Measurements from ENCODE around the gene RIN1.
"Not testable (repeated sequence)": the region's sequence is repeated elsewhere in the genome, so short reads cannot be mapped to it uniquely, and the experiment has no call there.

RIN1 gene

DNA sequence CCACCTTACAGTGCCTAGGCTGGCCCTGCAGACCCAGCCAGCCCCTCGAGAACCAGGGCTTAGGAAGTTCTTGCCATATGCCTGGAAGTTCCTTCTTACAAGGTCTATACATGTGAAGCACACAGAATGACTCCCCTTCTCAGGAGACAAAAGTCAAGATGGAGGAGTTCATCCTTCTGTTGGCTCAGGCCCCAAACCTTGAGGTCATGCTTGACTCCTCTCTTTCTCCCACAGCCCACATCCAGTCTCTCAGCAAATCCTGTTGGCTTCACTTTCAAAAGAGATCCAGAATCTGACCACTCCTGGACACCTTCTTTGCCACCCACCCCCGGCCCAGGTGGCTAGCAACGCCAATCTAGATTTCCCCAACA, 17.6 kb downstream of the RIN1 start:
- no peak for DNase-seq

DNA sequence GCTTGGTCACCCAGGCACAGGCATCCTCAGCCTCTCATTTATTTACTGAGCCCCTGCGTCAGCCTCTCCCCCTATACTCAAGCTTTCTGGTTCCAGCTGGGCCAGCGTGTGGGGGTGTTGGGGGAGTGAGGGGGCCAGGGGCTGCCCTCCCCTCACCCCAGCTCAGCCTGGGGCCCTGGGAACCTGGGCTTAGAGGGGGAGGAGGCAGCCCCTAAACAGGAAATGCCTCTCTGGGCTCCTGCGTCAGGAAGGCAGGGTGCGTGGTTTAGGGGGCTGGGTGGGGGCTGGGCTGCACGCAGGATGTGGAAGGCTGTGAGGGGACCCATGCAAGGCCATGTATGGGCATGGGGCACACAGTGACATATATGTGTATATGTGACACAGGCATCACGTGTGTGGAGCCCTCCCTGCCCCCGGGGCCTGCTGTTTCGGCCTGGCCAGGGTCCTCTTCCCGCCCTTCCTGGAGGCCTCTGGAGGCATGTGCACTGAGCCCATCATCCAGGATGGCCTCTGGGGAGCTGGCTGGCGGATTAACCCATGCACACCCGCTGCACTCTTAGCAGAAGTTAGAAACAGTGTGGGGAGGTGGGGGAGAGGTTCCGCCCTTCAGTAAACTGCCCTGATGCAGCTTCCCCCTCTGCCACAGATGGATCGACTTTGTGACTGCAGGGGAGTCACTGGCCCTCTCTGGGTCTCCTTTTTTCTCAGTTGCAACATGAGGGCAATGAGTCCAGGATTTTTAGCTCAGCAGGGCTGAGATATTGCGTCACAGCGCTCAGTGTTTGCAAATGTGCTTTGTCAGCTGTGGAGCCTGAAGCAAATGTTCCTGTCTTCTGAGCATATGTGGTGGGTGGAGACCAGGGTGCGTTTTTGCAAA, 18.3 kb downstream of the RIN1 start:
- peak; percentile 84 for DNase-seq

GRCh38 chr11:66317322-66317722, 18.9 kb downstream of the RIN1 start:
- DNase-seq, result peak; percentile 59

DNA sequence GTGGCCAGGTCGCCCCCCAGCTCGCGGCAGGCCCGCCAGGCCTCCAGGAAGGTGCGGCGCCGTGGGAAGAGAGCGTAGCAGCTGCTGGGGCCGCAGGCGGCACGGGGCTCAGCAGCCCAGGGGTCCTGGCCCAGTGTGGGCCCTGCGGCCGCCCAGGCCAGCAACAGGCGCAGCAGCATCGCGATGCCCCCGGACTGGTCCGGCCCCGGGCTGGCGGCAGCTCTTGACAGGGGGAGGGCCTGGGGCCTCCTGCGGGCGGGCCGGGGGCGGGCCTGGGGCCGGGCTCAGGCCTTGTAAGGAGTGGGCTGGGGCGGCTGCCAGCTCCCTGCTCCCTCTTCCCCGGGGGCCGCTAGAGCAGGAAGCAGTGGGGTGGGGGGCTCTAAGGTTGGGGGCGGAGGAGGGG, 19.4 kb downstream of the RIN1 start, which contains the start of gene CD248:
CD248 (minus strand) TSS at position 196 of the 403 bp plus-strand sequence; CDS start at position 179, 17 bp downstream.
- DNase-seq, result no peak

DNA sequence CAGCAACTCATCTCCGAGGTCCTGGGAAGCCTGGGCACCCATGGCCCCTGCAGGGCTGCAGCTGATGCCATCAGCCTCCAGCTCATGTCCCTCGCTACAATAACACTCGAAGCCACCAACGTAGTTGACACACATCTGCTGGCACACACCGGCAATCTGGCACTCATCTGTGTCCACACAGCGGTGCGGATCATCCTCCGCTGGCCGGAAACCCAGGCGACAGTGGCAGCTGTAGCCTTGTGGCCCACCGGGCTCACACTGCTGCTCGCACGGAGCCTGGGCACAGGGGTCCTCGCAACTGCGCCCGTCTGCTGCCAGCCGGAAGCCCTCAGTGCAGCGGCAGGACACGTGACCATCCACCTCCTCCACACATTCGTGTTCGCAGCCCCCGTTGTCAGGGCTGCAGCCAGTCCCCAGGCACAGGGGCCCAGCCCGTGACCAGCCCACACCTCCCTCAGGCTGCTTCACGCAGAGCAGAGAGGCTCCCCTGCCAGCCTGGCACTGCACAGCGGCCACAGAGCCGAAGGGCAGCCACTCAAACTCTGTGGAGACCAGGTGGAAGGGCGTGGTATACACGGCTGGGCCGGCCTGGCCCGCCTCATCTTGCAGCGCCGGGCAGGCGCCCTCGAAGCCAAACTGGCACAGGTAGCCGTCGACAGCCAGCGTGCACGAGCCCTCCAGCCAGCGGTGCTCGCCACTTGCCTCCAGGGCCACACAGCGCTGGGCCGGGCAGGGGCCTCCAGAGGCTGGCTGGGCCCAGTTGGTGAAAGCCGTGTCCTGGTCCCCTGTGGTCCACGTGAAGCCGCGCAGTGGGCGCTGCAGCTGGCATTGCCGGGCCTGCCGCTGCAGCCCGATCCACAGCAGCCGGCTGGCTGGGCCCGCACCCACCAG, 20.1 kb downstream of the RIN1 start:
- no peak for DNase-seq

DNA sequence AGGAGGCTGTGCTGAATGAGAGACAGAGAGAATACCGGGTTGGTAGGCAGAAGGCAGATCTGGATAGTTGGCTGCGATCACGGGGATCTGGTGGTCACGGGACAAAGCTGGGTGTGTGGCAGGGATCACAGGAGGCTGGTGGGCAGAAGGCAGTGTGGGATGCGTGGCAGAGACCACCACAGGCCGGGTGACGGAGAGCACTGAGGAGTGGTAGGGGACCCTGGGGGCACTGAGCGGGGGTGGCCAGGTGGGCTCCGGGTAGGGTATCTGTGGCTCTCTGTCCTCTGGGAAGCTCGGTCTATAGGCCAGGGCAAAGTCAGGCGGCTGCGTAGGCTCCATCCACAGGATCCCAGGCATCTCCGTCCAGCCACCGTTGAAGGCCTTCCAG, 20.7 kb downstream of the RIN1 start:
- no peak for DNase-seq

GRCh38 chr11:66314561-66315497, 21.4 kb downstream of the RIN1 start:
- DNase-seq, result no peak

- DNase-seq, result no peak
Measured at GRCh38 chr11:66314186-66314501, 22.1 kb downstream of the RIN1 start.

GRCh38 chr11:66313321-66314185, 22.7 kb downstream of the RIN1 start:
- no peak for DNase-seq

GRCh38 chr11:66312549-66313320, 23.5 kb downstream of the RIN1 start:
- peak; percentile 100 for DNase-seq

DNA sequence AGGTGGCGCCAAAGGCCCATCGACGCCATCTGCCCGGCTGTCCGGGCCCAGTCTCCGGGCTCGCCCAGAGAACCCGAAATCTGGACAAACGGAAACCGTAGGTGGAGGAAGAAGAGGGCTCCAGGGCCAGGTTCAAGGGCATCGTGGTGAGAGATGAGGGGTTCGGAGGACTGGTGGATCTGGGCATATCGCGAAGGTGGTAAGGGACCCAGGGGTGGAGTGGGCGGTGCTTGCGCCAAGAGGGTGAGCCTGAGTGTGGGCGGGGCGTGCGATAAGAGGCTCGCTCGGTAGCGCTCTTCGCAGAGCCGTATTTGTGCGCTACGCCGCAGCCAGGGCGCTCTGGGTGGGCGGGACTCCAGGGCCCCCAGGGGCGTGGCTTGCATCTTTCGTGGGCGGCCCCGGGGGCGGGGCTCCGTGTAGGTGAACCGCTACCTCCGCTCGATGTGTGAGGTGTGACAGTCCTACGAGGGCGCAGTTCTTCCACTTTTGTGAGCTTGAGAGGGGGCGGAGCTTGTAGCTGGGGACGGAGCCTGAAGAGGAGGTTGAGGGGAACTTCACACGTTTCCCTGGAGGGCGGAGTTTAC, 24.2 kb downstream of the RIN1 start:
- peak; percentile 99 for DNase-seq

GRCh38 chr11:66311470-66311964, 24.7 kb downstream of the RIN1 start:
- no peak for DNase-seq

DNA sequence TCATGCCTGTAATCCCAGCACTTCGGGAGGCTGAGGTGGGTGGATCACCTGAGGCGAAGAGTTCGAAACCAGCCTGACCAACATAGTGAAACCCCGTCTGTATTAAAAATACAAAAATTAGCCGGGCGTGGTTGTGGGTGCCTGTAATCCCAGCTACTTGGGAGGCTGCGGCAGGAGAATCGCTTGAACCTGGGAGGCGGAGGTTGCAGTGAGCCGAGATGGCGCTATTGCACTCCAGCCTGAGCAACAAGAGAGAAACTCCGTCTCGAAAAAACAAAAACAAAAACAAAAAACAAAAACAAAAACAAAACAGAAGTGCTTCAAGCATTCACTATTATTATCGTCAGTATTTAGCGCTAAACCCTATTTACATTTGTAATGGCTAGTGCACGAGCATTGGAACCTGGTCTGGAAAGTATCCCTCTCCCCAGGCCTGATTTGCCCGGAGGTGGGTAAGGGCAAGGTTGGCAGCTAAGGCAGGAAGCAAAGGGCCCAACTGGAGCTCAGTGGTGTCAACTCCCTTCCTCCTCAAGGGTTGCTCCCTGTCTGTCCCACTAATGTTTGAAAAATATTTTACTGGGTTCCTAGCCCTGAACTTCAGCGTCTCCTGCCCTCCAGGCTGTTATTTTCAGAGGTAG, 25.3 kb downstream of the RIN1 start:
- DNase-seq, result not testable (repeated sequence)

GRCh38 chr11:66310324-66310723, 25.9 kb downstream of the RIN1 start:
- no peak for DNase-seq

GRCh38 chr11:66309475-66309874, 26.8 kb downstream of the RIN1 start:
- no peak for DNase-seq

DNA sequence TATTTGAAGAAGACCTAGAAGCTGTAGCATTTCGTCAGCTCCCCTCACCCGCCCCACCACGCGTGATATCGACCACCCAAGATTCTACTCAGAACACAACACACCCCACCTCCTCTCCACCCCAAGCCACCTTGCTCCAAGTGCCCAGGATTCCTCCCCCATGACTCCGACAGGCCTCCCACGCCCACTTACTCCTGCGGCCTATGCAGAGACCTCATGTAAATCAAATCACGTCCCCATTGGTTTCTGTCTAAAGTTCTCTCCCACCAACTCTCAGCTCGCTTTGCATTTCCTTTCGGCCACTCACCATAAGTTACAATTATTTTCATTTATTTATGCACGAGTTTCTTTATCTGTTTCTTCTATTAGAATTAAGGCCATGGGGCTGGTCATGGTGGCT, 33.6 kb downstream of the RIN1 start:
- DNase-seq, result no peak

DNA sequence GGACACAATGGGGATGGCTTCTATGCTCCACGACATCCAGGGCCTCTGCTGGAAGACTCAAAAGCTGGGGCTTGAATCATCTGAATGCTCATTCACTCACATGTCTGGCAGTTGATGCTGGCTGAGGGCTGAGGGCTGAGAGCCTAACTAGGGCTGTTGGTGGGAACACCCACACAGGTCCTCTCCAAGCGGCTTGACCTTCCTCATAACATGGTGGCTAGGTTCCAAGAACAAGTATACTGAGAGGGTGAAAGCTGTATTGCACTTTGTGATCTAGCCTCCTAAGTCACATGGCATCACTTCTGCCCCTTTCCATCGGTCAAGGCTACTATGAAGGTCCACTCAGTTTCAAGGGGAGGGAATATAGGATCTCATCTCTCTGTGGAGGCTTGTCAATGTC, 37.0 kb downstream of the RIN1 start:
- DNase-seq, result no peak

GRCh38 chr11:66297610-66298009, 38.6 kb downstream of the RIN1 start:
- DNase-seq, result no peak

DNA sequence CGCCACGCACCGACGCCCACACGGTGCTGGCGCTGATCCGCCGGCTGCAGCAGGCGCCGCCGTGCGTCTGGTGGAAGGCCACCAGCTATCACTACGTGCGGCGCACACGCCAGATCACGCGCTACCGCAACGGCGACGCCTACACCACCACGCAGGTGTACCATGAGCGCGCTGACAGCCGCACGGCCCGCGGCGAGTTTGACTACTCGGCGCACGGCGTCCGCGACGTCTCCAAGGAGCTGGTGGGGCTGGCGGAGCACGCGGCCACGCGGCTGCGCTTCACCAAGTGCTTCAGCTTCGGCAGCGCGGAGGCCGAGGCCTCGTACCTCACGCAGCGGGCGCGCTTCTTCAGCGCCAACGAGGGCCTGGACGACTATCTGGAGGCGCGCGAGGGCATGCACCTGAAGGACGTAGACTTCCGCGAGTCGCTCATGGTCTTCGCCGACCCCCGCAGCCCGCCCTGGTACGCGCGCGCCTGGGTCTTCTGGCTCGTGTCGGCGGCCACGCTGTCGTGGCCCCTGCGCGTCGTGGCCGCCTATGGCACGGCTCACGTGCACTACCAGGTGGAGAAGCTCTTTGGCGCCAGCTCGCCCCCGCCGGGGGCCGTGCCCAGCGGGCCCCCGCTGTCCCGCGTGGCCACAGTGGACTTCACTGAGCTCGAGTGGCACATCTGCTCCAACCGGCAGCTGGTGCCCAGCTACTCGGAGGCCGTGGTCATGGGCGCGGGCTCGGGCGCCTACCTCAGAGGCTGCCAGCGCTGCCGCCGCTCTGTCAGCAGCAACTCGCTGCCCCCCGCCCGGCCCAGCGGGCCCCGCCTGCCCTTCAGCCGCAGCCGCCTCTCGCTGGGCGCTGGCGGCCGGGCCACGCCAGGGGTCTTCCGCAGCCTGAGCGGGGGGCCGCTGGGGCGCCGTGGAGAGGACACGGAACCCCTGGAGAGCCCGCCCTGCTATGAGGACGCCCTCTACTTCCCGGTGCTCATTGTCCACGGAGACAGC, 41.3 kb downstream of the RIN1 start:
- DNase-seq, result no peak

Measured in activated gamma-delta T cell treated with Interleukin-2 at 50 U/mL for 16 hours (primary cell).